H54 (cell line): ENCODE measurements around the gene CAST.

ENCODE experiments used
- DNase-seq: peaks from one replicate; pipeline ENCODE4 v3.0.0; 2011; ENCODE audit warnings: low spot score, mixed read lengths; ENCODE audit not compliant: insufficient read length
- FAIRE-seq: peaks from 3 replicates; lab custom pipeline; 2011; peaks lifted over from hg19 to GRCh38; lab: Jason Lieb, UNC
- POLR2A ChIP-seq: IDR thresholded peaks from 2 replicates; pipeline ENCODE4 v1.6.1; 2011; ENCODE audit warnings: low read depth, mild to moderate bottlenecking, low read length

Gene CAST

GRCh38 chr5:96745025-96745424 is 82.8 kb downstream of the CAST start:
- FAIRE-seq (no peak), DNase-seq (no peak)
- TF ChIP-seq POLR2A = no peak

GRCh38 chr5:96745844-96746531 is 83.8 kb downstream of the CAST start:
- no peak for TF ChIP-seq POLR2A
- no peak for FAIRE-seq
- DNase-seq = no peak

- DNase-seq (no peak), FAIRE-seq (no peak)
- no peak for TF ChIP-seq POLR2A
These were observed 85.5 kb downstream of the CAST start for GRCh38 chr5:96747720-96748119.

GRCh38 chr5:96750110-96750822 is 88.1 kb downstream of the CAST start:
- no peak for FAIRE-seq
- TF ChIP-seq POLR2A = no peak
- DNase-seq = no peak

- DNase-seq = no peak
- no peak for FAIRE-seq
- TF ChIP-seq POLR2A = no peak
These were observed 89.3 kb downstream of the CAST start for GRCh38 chr5:96751203-96752169.

- DNase-seq (no peak), FAIRE-seq (no peak)
These were observed 90.3 kb downstream of the CAST start for GRCh38 chr5:96752341-96753016.

GRCh38 chr5:96753017-96753397 is 90.8 kb downstream of the CAST start:
- DNase-seq (no peak), FAIRE-seq (no peak)
- TF ChIP-seq POLR2A = no peak

More at GRCh38 chr5:96752341-96753016, 90.3 kb downstream of the CAST start:
- no peak for TF ChIP-seq POLR2A

- TF ChIP-seq POLR2A = no peak
- no peak for DNase-seq
- no peak for FAIRE-seq
These were observed 91.7 kb downstream of the CAST start for GRCh38 chr5:96753848-96754247.

GRCh38 chr5:96755851-96756250 is 93.7 kb downstream of the CAST start:
- DNase-seq = no peak
- no peak for FAIRE-seq
- TF ChIP-seq POLR2A = no peak

- TF ChIP-seq POLR2A = no peak
- FAIRE-seq = no peak
- DNase-seq = no peak
These were observed 94.8 kb downstream of the CAST start for GRCh38 chr5:96756985-96757384.

- no peak for TF ChIP-seq POLR2A
- FAIRE-seq = no peak
- no peak for DNase-seq
These were observed 96.4 kb downstream of the CAST start for GRCh38 chr5:96758621-96759020.

- no peak for TF ChIP-seq POLR2A
- DNase-seq (no peak), FAIRE-seq (no peak)
These were observed 99.4 kb downstream of the CAST start for GRCh38 chr5:96761618-96762017.

GRCh38 chr5:96763026-96763425 is 100.8 kb downstream of the CAST start:
- TF ChIP-seq POLR2A = no peak
- FAIRE-seq (no peak), DNase-seq (no peak)
